ENCODE results near the gene SH2D5. TPM values are rescaled to one million over a fixed set of nuclear protein-coding genes. Genes with fewer than 3 reads are reported as not detected.

Gene SH2D5
- total RNA-seq, 3 donors from 2014 or later: under 0.01 to 0.29 TPM; not detected in 1

DNA sequence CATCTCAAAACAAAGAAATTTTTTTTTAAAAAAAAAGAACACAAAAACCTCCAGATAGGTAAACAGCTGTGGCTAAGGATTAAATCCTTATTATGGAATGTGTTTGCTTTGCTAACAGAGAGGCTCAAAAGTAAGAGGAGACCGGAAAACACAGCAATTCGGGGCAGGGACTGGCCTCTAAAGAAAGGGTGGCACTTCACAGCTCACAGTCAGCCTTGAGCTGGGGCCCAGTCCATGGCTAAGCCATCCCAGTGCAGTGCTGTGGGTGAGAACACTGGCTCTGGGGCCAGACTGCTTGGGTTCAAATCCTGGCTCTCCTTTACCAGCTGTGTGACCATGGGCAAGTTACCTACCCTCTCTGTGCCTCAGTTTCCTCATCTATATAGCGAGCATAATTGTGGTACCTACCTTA is 42.9 kb downstream of the SH2D5 start:
- H3K27me3 ChIP-seq: no peaks in the 10 kb centered on the region
- H3K36me3 ChIP-seq: no peaks in the 10 kb centered on the region
- no peak overlapping the region for H3K4me3 ChIP-seq
- TF ChIP-seq CTCF (IDR thresholded peaks at IDR 0.05) (no peak), POLR2AphosphoS5 (IDR thresholded peaks at IDR 0.05) (no peak), POLR2A (IDR thresholded peaks at IDR 0.05) (no peak)
- H3K9me3 ChIP-seq: no peaks in the 10 kb centered on the region
- H3K27ac ChIP-seq: no peak overlapping the region
- DNase-seq (ENCODE audit: low spot score in 2 of 2): no peak
- no peaks in the 10 kb centered on the region for H3K4me1 ChIP-seq
- intact Hi-C loops (cut with DNase I; ENCODE audit: low total_unique reads): no loop called here

DNA sequence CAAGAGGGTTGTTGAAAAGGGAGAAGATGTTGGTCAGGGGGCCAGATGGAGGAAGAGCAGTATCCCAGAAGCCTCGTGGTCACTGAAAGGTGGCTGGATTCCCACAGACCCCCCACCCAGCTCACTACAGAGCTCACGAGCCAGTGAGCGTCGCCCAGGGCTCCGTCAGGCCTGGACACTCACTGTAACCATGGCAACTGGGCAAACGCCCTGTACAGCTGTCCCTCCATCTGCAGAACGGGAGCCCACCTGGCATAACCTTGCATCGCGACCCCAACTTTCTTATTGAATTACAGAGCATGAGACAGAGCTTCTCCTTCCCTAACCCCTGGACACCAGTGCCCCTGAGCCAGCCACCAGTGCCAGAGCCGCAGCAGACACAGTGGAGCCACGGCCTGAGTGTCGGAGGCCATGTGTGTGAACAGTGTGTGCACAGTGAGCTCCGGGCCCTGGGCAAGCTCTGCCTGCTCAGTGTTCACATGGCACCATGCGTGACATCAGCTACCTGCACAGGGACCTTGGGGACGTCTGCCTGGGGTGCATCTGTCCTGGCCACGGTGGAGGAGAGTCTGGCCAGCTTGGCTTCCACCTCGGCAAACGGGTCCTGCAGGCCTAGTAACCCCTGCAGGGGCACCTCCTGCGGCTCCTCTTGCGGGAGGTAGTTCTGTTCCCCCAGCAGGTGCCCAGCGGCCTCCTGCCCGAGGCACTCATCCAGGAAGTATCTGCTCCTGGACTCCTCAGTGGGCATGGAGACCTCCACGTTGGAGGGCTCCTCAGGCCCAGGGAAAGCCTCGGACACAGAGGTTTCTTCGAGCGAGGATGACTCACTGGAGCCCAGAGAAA is 45.4 kb downstream of the SH2D5 start:
- Histone ChIP-seq H3K4me3 (no peak overlapping the region), H3K27me3 (no peaks in the 10 kb centered on the region), H3K27ac (no peak overlapping the region), H3K4me1 (no peaks in the 10 kb centered on the region), H3K36me3 (no peaks in the 10 kb centered on the region), H3K9me3 (no peaks in the 10 kb centered on the region)
- TF ChIP-seq CTCF (IDR thresholded peaks at IDR 0.05): no peak
- no peak for TF ChIP-seq POLR2AphosphoS5 (IDR thresholded peaks at IDR 0.05)
- TF ChIP-seq POLR2A (IDR thresholded peaks at IDR 0.05): no peak
- no peak for DNase-seq (ENCODE audit: low spot score in 2 of 2)
- intact Hi-C loops (cut with DNase I; ENCODE audit: low total_unique reads): no loop called here

DNA sequence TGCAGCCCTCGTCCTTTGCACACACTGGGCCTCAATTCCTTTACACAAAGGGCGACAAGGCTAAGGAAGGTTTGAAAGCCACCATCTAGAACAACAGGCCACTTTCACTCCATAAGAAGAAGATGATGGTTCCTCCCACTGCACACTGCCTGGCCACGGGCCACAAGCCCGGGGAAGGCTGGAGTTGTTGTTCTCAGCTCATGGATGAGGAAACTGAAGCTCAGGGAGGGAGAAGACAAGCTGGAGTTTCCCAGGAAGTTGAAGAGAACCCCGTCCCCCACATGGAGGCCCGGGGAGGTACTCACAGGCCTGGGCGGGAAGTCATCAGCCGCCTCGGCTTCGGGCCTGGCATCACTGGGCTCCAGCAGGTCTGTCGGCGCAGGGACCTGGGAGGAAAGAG is 46.8 kb downstream of the SH2D5 start:
- TF ChIP-seq POLR2A (IDR thresholded peaks at IDR 0.05) (no peak), POLR2AphosphoS5 (IDR thresholded peaks at IDR 0.05) (no peak), CTCF (IDR thresholded peaks at IDR 0.05) (no peak)
- Histone ChIP-seq H3K4me3 (no peak overlapping the region), H3K27me3 (no peaks in the 10 kb centered on the region), H3K36me3 (no peaks in the 10 kb centered on the region), H3K4me1 (no peaks in the 10 kb centered on the region), H3K27ac (peak overlapping the region in 1 of 2 donors; percentile 89), H3K9me3 (no peaks in the 10 kb centered on the region)
- intact Hi-C loops (cut with DNase I; ENCODE audit: low total_unique reads): no loop called here
- no peak for DNase-seq (ENCODE audit: low spot score in 2 of 2)

DNA sequence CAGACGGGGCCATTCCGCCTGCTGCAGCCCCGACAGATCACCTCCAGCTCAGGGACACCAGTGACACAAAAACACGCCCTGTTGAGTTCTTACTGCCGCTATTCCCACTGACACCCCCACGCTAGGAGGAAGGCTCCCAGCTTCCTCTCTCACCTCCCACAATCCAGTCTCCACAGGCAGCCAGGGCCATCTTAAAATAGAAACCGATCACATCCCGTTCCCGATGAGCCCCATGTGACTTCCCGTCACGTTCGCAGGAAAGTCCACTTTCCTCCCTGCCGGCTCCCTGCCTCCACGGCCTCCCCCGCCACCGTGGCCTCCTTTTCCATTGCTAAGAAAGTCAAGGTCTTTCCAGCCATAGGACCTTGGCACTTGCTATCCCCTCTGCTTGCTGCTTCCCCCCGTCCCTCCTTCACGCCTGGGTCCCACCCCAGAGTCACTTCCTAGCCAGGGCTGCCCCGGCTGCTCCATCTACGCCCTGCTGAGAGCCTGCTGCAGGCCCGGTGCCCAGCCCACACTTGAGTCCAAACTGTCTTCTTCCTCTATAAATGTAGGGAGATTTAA is 47.3 kb downstream of the SH2D5 start:
- Histone ChIP-seq H3K27ac (peak overlapping the region; percentile 25 to 89), H3K27me3 (no peaks in the 10 kb centered on the region), H3K4me3 (peak overlapping the region; percentile 20 to 56 (median 31)), H3K4me1 (no peaks in the 10 kb centered on the region), H3K36me3 (no peaks in the 10 kb centered on the region), H3K9me3 (no peaks in the 10 kb centered on the region)
- TF ChIP-seq CTCF (IDR thresholded peaks at IDR 0.05) (no peak), POLR2A (IDR thresholded peaks at IDR 0.05) (no peak), POLR2AphosphoS5 (IDR thresholded peaks at IDR 0.05) (no peak)
- intact Hi-C loops (cut with DNase I; ENCODE audit: low total_unique reads): no loop called here
- DNase-seq (ENCODE audit: low spot score in 2 of 2): no peak

GRCh38 chr1:20684651-20685050 is 47.9 kb downstream of the SH2D5 start:
- H3K4me1 ChIP-seq: no peaks in the 10 kb centered on the region
- no peaks in the 10 kb centered on the region for H3K27me3 ChIP-seq
- H3K27ac ChIP-seq: peak overlapping the region; percentile 25 to 89
- TF ChIP-seq POLR2AphosphoS5 (IDR thresholded peaks at IDR 0.05) (no peak), POLR2A (IDR thresholded peaks at IDR 0.05) (no peak), CTCF (IDR thresholded peaks at IDR 0.05) (no peak)
- no peaks in the 10 kb centered on the region for H3K36me3 ChIP-seq
- no peaks in the 10 kb centered on the region for H3K9me3 ChIP-seq
- no peak for DNase-seq (ENCODE audit: low spot score in 2 of 2)
- peak overlapping the region; percentile 20 to 56 (median 31) for H3K4me3 ChIP-seq
- intact Hi-C loops (cut with DNase I; ENCODE audit: low total_unique reads): loop anchor here (5.0 kb wide), 1 partner anchor 968 kb away; no protein-coding TSS in a partner anchor
